ENCODE results near the gene GRIA1. TPM values are rescaled to one million over a fixed set of nuclear protein-coding genes. Genes with fewer than 3 reads are reported as not detected.

GRIA1 gene
- total RNA-seq, 1 experiment from 2014 or later, result not detected

- no peak overlapping the region for H3K27ac ChIP-seq
- DNase-seq (ENCODE audit: low read depth in 1 of 2, low spot score in 2 of 2), result no peak
- H3K36me3 ChIP-seq, result no peaks in the 10 kb centered on the region
- H3K4me3 ChIP-seq, result no peak overlapping the region
- no peaks in the 10 kb centered on the region for H3K4me1 ChIP-seq (replicated peaks)
- H3K27me3 ChIP-seq (replicated peaks), result no peaks in the 10 kb centered on the region
- no peaks in the 10 kb centered on the region for H3K9me3 ChIP-seq (replicated peaks)
These were observed 266.1 kb downstream of the GRIA1 start for GRCh38 chr5:153756540-153756939.

- Histone ChIP-seq H3K27me3 (replicated peaks) (no peaks in the 10 kb centered on the region), H3K4me1 (replicated peaks) (no peaks in the 10 kb centered on the region), H3K36me3 (no peaks in the 10 kb centered on the region), H3K4me3 (no peak overlapping the region), H3K9me3 (replicated peaks) (no peaks in the 10 kb centered on the region), H3K27ac (no peak overlapping the region)
- DNase-seq (ENCODE audit: low read depth in 1 of 2, low spot score in 2 of 2), result no peak
These were observed 275.5 kb downstream of the GRIA1 start for GRCh38 chr5:153765987-153766386.

GRCh38 chr5:153767221-153768188 lies 277.0 kb downstream of the GRIA1 start:
- DNase-seq (ENCODE audit: low read depth in 1 of 2, low spot score in 2 of 2), result no peak
- Histone ChIP-seq H3K27me3 (replicated peaks) (no peaks in the 10 kb centered on the region), H3K36me3 (no peaks in the 10 kb centered on the region), H3K27ac (no peak overlapping the region), H3K4me3 (no peak overlapping the region), H3K4me1 (replicated peaks) (no peaks in the 10 kb centered on the region), H3K9me3 (replicated peaks) (no peaks in the 10 kb centered on the region)

GRCh38 chr5:153770066-153770465 lies 279.6 kb downstream of the GRIA1 start:
- H3K9me3 ChIP-seq (replicated peaks), result no peaks in the 10 kb centered on the region
- no peak overlapping the region for H3K4me3 ChIP-seq
- H3K27ac ChIP-seq, result no peak overlapping the region
- H3K4me1 ChIP-seq (replicated peaks), result no peaks in the 10 kb centered on the region
- DNase-seq (ENCODE audit: low read depth in 1 of 2, low spot score in 2 of 2), result peak in 1 of 2 experiments; percentile 27
- no peaks in the 10 kb centered on the region for H3K27me3 ChIP-seq (replicated peaks)
- no peaks in the 10 kb centered on the region for H3K36me3 ChIP-seq

- Histone ChIP-seq H3K4me3 (no peak overlapping the region), H3K27me3 (replicated peaks) (no peaks in the 10 kb centered on the region), H3K36me3 (no peaks in the 10 kb centered on the region), H3K9me3 (replicated peaks) (no peaks in the 10 kb centered on the region), H3K4me1 (replicated peaks) (no peaks in the 10 kb centered on the region), H3K27ac (no peak overlapping the region)
- no peak for DNase-seq (ENCODE audit: low read depth in 1 of 2, low spot score in 2 of 2)
These were observed 284.2 kb downstream of the GRIA1 start for GRCh38 chr5:153774686-153775085.

- no peaks in the 10 kb centered on the region for H3K27me3 ChIP-seq (replicated peaks)
- no peaks in the 10 kb centered on the region for H3K9me3 ChIP-seq (replicated peaks)
- H3K4me1 ChIP-seq (replicated peaks), result no peaks in the 10 kb centered on the region
- no peak overlapping the region for H3K27ac ChIP-seq
- H3K36me3 ChIP-seq, result no peaks in the 10 kb centered on the region
- H3K4me3 ChIP-seq, result no peak overlapping the region
- no peak for DNase-seq (ENCODE audit: low read depth in 1 of 2, low spot score in 2 of 2)
These were observed 285.5 kb downstream of the GRIA1 start for GRCh38 chr5:153775923-153776322.

- H3K4me3 ChIP-seq, result no peak overlapping the region
- no peaks in the 10 kb centered on the region for H3K27me3 ChIP-seq (replicated peaks)
- H3K27ac ChIP-seq, result no peak overlapping the region
- H3K4me1 ChIP-seq (replicated peaks), result peaks cover 11% of the 10 kb centered on the region
- DNase-seq (ENCODE audit: low read depth in 1 of 2, low spot score in 2 of 2), result no peak
- no peaks in the 10 kb centered on the region for H3K36me3 ChIP-seq
- no peaks in the 10 kb centered on the region for H3K9me3 ChIP-seq (replicated peaks)
These were observed 287.5 kb downstream of the GRIA1 start for GRCh38 chr5:153777681-153778581.

- no peaks in the 10 kb centered on the region for H3K36me3 ChIP-seq
These were observed 289.4 kb downstream of the GRIA1 start for GRCh38 chr5:153779836-153780235.

GRCh38 chr5:153780876-153781705 lies 290.6 kb downstream of the GRIA1 start:
- no peak overlapping the region for H3K4me3 ChIP-seq
- H3K27me3 ChIP-seq (replicated peaks), result no peaks in the 10 kb centered on the region
- no peaks in the 10 kb centered on the region for H3K36me3 ChIP-seq
- H3K27ac ChIP-seq, result no peak overlapping the region
- H3K4me1 ChIP-seq (replicated peaks), result peaks cover 21% of the 10 kb centered on the region
- peak in 1 of 2 experiments; percentile 12 for DNase-seq (ENCODE audit: low read depth in 1 of 2, low spot score in 2 of 2)
- H3K9me3 ChIP-seq (replicated peaks), result no peaks in the 10 kb centered on the region

More at GRCh38 chr5:153779836-153780235, 289.4 kb downstream of the GRIA1 start:
- H3K4me3 ChIP-seq, result no peak overlapping the region
- peaks cover 21% of the 10 kb centered on the region for H3K4me1 ChIP-seq (replicated peaks)
- H3K27ac ChIP-seq, result no peak overlapping the region
- no peaks in the 10 kb centered on the region for H3K9me3 ChIP-seq (replicated peaks)
- H3K27me3 ChIP-seq (replicated peaks), result no peaks in the 10 kb centered on the region
- DNase-seq (ENCODE audit: low read depth in 1 of 2, low spot score in 2 of 2), result no peak

- Histone ChIP-seq H3K9me3 (replicated peaks) (no peaks in the 10 kb centered on the region), H3K27ac (no peak overlapping the region), H3K4me3 (no peak overlapping the region), H3K4me1 (replicated peaks) (peaks cover 21% of the 10 kb centered on the region), H3K36me3 (no peaks in the 10 kb centered on the region), H3K27me3 (replicated peaks) (no peaks in the 10 kb centered on the region)
- DNase-seq (ENCODE audit: low read depth in 1 of 2, low spot score in 2 of 2), result peak; percentile 52 to 58
These were observed 292.3 kb downstream of the GRIA1 start for GRCh38 chr5:153782589-153783361.

- Histone ChIP-seq H3K9me3 (replicated peaks) (no peaks in the 10 kb centered on the region), H3K4me1 (replicated peaks) (peaks cover 21% of the 10 kb centered on the region), H3K27me3 (replicated peaks) (no peaks in the 10 kb centered on the region), H3K4me3 (no peak overlapping the region), H3K27ac (no peak overlapping the region), H3K36me3 (no peaks in the 10 kb centered on the region)
- no peak for DNase-seq (ENCODE audit: low read depth in 1 of 2, low spot score in 2 of 2)
These were observed 292.8 kb downstream of the GRIA1 start for GRCh38 chr5:153783362-153783658.

GRCh38 chr5:153784277-153784676 lies 293.8 kb downstream of the GRIA1 start:
- H3K4me3 ChIP-seq, result no peak overlapping the region
- no peaks in the 10 kb centered on the region for H3K27me3 ChIP-seq (replicated peaks)
- H3K4me1 ChIP-seq (replicated peaks), result peaks cover 21% of the 10 kb centered on the region
- H3K36me3 ChIP-seq, result no peaks in the 10 kb centered on the region
- no peaks in the 10 kb centered on the region for H3K9me3 ChIP-seq (replicated peaks)
- H3K27ac ChIP-seq, result no peak overlapping the region
- DNase-seq (ENCODE audit: low read depth in 1 of 2, low spot score in 2 of 2), result no peak

GRCh38 chr5:153791339-153791738 lies 300.9 kb downstream of the GRIA1 start:
- no peaks in the 10 kb centered on the region for H3K4me1 ChIP-seq (replicated peaks)
- DNase-seq (ENCODE audit: low read depth in 1 of 2, low spot score in 2 of 2), result no peak

More at GRCh38 chr5:153791339-153791738, 300.9 kb downstream of the GRIA1 start:
- H3K4me3 ChIP-seq, result no peak overlapping the region
- no peaks in the 10 kb centered on the region for H3K27me3 ChIP-seq (replicated peaks)
- H3K27ac ChIP-seq, result no peak overlapping the region
- H3K9me3 ChIP-seq (replicated peaks), result no peaks in the 10 kb centered on the region; the same call in 1 of the 2 replicates
- H3K36me3 ChIP-seq, result no peaks in the 10 kb centered on the region

Measured in SJSA1 (cell line).